Smooth muscle cell (in vitro differentiated cells): Measurements from ENCODE around the gene PKD2L2. TPM values are rescaled to one million over a fixed set of nuclear protein-coding genes. Genes with fewer than 3 reads are reported as not detected.
"Not testable (repeated sequence)": the region's sequence is repeated elsewhere in the genome, so short reads cannot be mapped to it uniquely, and the experiment has no call there.

Experiments
- DNase-seq: peaks from one replicate; lab custom pipeline; 2025; ENCODE audit not compliant: unreplicated experiment; lab: John Stamatoyannopoulos, UW
- H2AFZ ChIP-seq: fragments of 200-600 bp; sonication (generic); 2 replicates; pipeline ENCODE4 v1.6.0; 2016; ENCODE audit warnings: antibody characterized with exemption, low read depth, mild to moderate bottlenecking
- H3F3A ChIP-seq: fragments of 200-600 bp; sonication (generic); 2 replicates; pipeline ENCODE4 v1.6.0; 2017; ENCODE audit warnings: antibody characterized with exemption, low read depth
- H3K27ac ChIP-seq: fragments of 200-600 bp; sonication (generic); 2 replicates; pipeline ENCODE4 v1.5.1; 2016; ENCODE audit warnings: low read depth, mild to moderate bottlenecking
- H3K27me3 ChIP-seq: fragments of 200-600 bp; sonication (generic); 2 replicates; pipeline ENCODE4 v1.6.1; 2016; ENCODE audit warnings: low read depth, mild to moderate bottlenecking
- H3K36me3 ChIP-seq: fragments of 200-600 bp; sonication (generic); 2 replicates; pipeline ENCODE4 v1.5.1; 2016; ENCODE audit warnings: low read depth
- H3K4me1 ChIP-seq: fragments of 200-600 bp; sonication (generic); 2 replicates; pipeline ENCODE4 v1.5.1; 2016; ENCODE audit warnings: low read depth
- H3K4me2 ChIP-seq: fragments of 200-600 bp; sonication (generic); 2 replicates; pipeline ENCODE4 v1.6.0; 2016; ENCODE audit warnings: mild to moderate bottlenecking
- H3K4me3 ChIP-seq: fragments of 200-600 bp; sonication (generic); 2 replicates; pipeline ENCODE4 v1.5.1; 2016; ENCODE audit warnings: mild to moderate bottlenecking
- H3K79me2 ChIP-seq: fragments of 200-600 bp; sonication (generic); 2 replicates; pipeline ENCODE4 v1.6.0; 2016; ENCODE audit warnings: low read depth, mild to moderate bottlenecking
- H3K9ac ChIP-seq: fragments of 200-600 bp; sonication (generic); 2 replicates; pipeline ENCODE4 v1.6.0; 2016; ENCODE audit warnings: low read depth
- H3K9me3 ChIP-seq: fragments of 200-600 bp; sonication (generic); replicated peaks from 2 replicates; pipeline ENCODE4 v1.5.1; 2016; ENCODE audit warnings: low read depth
- H4K20me1 ChIP-seq: fragments of 200-600 bp; sonication (generic); 2 replicates; pipeline ENCODE4 v1.6.0; 2016; ENCODE audit warnings: low read depth
- CTCF ChIP-seq: fragments of 200-600 bp; sonication (generic); IDR thresholded peaks from 2 replicates; pipeline ENCODE4 v1.5.1; 2017; ENCODE audit warnings: borderline replicate concordance, mild to moderate bottlenecking, antibody characterized with exemption; ENCODE audit not compliant: insufficient read depth, poor library complexity, severe bottlenecking
- WGBS: methylation state at CpG from one replicate; pipeline ENCODE4 v1.1.7; 2016; ENCODE audit warnings: low lambda C conversion rate; 5-methylcytosine and 5-hydroxymethylcytosine counted together
- polyA plus RNA-seq: library from polyadenylated mRNA; unstranded; fragments of >200 nt; fragmentation: Nextera tagmentation; extraction: Ambion mirVana; gene quantifications from 2 replicates; pipeline ENCODE4 v1.2.1, GENCODE V29; 2016
- total RNA-seq: library from RNA; depleted of rRNA; stranded (reverse); fragments of >200 nt; gene quantifications from 2 replicates; pipeline ENCODE4 v1.2.3, GENCODE V29; 2014

Gene PKD2L2
- total and polyA plus RNA-seq, 2 experiments from 2014 or later: 0.19 TPM; not detected in 1

- Histone ChIP-seq H3K9me3 (no peaks in the 10 kb centered on the region), H3K27ac (no peak overlapping the region), H3K79me2 (no peaks in the 10 kb centered on the region), H3K9ac (no peak overlapping the region), H3K4me3 (no peak overlapping the region), H4K20me1 (peaks cover 25% of the 10 kb centered on the region), H3K4me1 (no peaks in the 10 kb centered on the region), H3K4me2 (no peak overlapping the region), H3K36me3 (peaks cover 10% of the 10 kb centered on the region), H3K27me3 (no peaks in the 10 kb centered on the region), H2AFZ (no peak overlapping the region), H3F3A (peaks cover 4% of the 10 kb centered on the region)
- TF ChIP-seq CTCF: no peak
- 94% methylated on average over 2 of the region's 2 CpGs for WGBS
- no peak for DNase-seq
These were observed 70.9 kb downstream of the PKD2L2 start for GRCh38 chr5:137960141-137960540.

GRCh38 chr5:137960819-137961218 is 71.6 kb downstream of the PKD2L2 start:
- Histone ChIP-seq H3K4me2 (no peak overlapping the region), H3F3A (peaks cover 4% of the 10 kb centered on the region), H3K27ac (peak overlapping the region; percentile 5), H3K9me3 (no peaks in the 10 kb centered on the region), H3K36me3 (peaks cover 10% of the 10 kb centered on the region), H3K27me3 (no peaks in the 10 kb centered on the region), H3K4me1 (no peaks in the 10 kb centered on the region), H4K20me1 (peaks cover 25% of the 10 kb centered on the region), H3K79me2 (no peaks in the 10 kb centered on the region), H3K9ac (no peak overlapping the region), H2AFZ (no peak overlapping the region), H3K4me3 (no peak overlapping the region)
- 86% methylated on average over 3 of the region's 3 CpGs for WGBS
- no peak for DNase-seq
- TF ChIP-seq CTCF: no peak

- not testable (repeated sequence) for H3K4me3 ChIP-seq, H3K79me2 ChIP-seq, H3K36me3 ChIP-seq, H3F3A ChIP-seq, H3K9me3 ChIP-seq, H3K27me3 ChIP-seq, H3K4me2 ChIP-seq, H3K27ac ChIP-seq, H2AFZ ChIP-seq, H3K4me1 ChIP-seq, DNase-seq, H4K20me1 ChIP-seq, H3K9ac ChIP-seq
- whole genome bisulfite sequencing: 100% methylated on average over 4 of the region's 4 CpGs
These were observed 81.1 kb downstream of the PKD2L2 start for GRCh38 chr5:137970384-137970783.

- 95% methylated on average over 3 of the region's 3 CpGs for WGBS
- TF ChIP-seq CTCF: no peak
These were observed 86.0 kb downstream of the PKD2L2 start for GRCh38 chr5:137975208-137975607.

More at GRCh38 chr5:137975208-137975607, 86.0 kb downstream of the PKD2L2 start:
- Histone ChIP-seq H2AFZ (no peak overlapping the region), H3K79me2 (no peaks in the 10 kb centered on the region), H3F3A (no peaks in the 10 kb centered on the region), H3K9ac (no peak overlapping the region), H3K36me3 (no peaks in the 10 kb centered on the region), H3K4me1 (no peaks in the 10 kb centered on the region), H3K27ac (no peak overlapping the region), H4K20me1 (no peaks in the 10 kb centered on the region), H3K4me2 (no peak overlapping the region), H3K27me3 (no peaks in the 10 kb centered on the region), H3K9me3 (no peaks in the 10 kb centered on the region), H3K4me3 (no peak overlapping the region)
- DNase-seq: no peak
